SHP77 treated with DMSO at 0.1 percent for 48 hours (cell line): Measurements from ENCODE around the gene ALDH7A1.
"Not testable (repeated sequence)": the region's sequence is repeated elsewhere in the genome, so short reads cannot be mapped to it uniquely, and the experiment has no call there.

Experiments
- DNase-seq: peaks from one replicate; lab custom pipeline; 2025; lab: John Stamatoyannopoulos, UW

ALDH7A1 gene

GRCh38 chr5:126595486-126596083 is 566 bp upstream of the ALDH7A1 start:
- no peak for DNase-seq

GRCh38 chr5:126591549-126591948 is 3.5 kb downstream of the ALDH7A1 start:
- no peak for DNase-seq

- no peak for DNase-seq
These were observed 5.3 kb downstream of the ALDH7A1 start for GRCh38 chr5:126589536-126590297.

GRCh38 chr5:126587551-126588390 is 7.2 kb downstream of the ALDH7A1 start:
- no peak for DNase-seq

GRCh38 chr5:126583761-126584160 is 11.3 kb downstream of the ALDH7A1 start:
- DNase-seq, result no peak

DNA sequence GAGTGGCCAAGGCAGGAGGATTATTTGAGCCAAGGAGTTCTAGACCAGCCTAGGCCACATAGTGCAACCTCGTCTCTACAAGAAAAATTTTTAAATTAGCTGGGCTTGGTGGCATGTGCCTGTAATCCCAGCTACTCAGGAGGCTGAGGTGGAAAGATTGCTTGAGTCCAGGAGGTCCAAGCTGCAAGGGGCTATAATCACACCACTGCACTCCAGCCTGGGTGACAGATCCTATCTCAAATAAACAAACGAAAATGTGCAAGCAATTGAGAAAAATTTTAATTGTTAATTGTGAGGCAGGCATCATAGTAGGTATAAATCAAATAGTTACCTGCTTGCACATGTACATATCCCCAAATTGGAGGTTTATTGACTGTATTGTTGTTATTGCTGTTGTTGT is 15.3 kb downstream of the ALDH7A1 start:
- DNase-seq, result no peak

- DNase-seq, result no peak
These were observed 17.6 kb downstream of the ALDH7A1 start for GRCh38 chr5:126577415-126577814.

DNA sequence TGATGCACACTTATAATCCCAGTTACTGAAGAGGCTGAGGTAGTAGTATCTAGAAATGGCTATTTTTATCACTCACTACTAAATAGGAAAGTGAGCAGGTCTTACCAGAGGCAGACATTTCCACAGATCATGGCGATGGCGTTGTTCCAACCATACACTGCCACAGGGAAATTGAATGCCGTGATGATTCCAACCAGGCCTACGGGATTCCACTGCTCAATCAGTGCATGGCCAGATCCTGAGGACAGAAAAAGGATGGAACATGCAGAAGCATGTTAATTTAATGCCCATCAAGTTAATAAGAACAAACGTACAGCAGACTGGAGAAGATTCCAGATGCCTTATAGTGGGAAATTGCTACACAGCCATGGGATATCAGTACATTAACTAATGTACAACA is 18.0 kb downstream of the ALDH7A1 start:
- DNase-seq, result no peak

GRCh38 chr5:126575644-126576043 is 19.4 kb downstream of the ALDH7A1 start:
- DNase-seq, result no peak

DNA sequence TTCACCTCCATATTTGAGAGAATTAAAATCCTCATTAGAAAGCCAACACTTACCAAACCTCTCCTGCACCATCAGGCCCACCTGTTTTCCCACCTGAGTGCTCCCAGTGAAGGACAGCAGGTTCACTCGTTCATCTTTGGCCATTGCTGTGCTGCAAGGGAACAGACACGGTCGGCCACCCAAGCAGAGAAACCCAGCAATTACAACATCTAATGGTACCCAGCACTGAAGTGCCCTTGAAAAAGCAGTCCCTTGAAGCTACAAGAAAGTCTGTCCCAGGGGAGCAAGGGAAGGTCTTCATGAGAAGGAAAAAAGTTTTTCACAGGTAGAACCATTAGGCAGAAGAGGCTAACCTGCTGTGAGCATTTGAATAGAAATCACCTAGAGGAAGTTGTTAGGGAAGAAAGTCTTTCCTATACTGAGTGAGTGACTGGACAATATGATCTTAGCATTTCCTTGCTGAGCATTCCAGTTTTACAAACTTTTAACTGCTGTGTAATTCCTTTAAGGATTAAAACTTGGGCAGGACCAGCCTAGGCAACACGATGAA is 26.7 kb downstream of the ALDH7A1 start:
- DNase-seq, result no peak

DNA sequence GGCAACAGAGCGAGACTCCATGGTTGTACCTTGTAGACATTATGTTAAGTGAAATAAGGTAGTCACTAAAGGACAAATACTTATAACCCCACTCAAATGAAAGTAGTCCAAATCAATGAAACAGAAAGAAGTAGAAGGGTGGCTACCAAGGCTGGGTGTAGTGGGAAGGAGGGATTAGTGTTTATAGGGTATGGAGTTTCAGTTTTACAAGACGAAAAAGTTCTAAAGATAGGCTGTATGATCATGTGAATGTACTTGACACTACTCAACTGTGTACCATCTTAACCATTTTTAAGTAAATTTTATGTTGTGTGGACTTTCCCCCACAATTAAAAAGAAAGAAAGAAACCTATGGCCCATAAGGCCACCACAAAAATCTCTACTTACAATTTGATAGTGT is 32.2 kb downstream of the ALDH7A1 start:
- DNase-seq, result no peak

GRCh38 chr5:126561908-126562307 is 33.1 kb downstream of the ALDH7A1 start:
- DNase-seq, result no peak

DNA sequence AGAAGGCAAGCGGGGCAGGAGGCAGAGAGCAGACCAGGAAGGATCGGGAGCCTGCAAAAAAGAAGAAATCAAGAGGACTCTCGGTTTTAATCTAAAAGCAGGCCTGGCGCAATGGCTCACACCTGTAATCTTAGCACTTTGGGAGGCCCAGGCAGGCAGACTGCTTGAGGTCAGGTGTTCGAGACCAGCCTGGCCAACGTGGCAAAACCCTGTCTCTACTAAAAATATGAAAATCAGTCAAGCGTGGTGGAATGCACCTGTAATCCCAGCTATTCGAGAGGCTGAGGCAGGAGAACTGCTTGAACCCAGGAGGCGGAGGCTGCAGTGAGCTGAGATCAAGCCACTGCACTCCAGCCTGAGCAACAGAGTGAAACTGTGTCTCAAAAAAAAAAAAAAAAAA is 39.9 kb downstream of the ALDH7A1 start:
- DNase-seq, result not testable (repeated sequence)

- DNase-seq, result no peak
These were observed 42.4 kb downstream of the ALDH7A1 start for GRCh38 chr5:126552614-126553013.

DNA sequence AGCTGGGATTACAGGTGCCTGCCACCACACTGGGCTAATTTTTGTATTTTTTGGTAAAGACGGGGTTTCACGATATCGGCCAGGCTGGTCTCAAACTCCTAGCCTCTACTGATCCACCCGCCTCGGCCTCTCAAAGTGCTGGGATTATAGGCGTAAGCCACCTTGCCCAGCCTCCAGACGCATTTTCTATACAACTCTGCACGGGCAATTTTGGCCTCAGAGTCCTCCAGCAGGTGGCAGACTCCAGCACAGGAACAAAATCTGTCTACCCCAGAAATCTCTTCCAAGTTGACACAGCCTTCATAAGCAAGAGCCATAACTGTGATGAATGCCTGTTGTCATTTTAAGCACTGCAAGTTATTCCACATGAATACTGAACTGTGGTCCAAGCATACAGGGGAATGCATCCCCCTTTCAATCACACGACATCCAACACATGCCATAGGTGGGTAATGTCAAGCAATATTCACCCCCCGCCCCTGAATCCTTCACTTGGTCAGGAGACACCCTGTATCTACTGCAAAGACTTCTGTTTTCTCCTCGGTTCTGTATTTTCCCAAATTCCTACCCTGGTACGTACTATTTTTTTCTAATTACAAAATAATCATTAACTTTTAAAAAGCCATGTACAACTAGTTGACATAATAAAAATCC is 50.8 kb downstream of the ALDH7A1 start:
- DNase-seq, result no peak

GRCh38 chr5:126543660-126544059 is 51.4 kb downstream of the ALDH7A1 start:
- DNase-seq, result no peak

- DNase-seq, result no peak
These were observed 52.0 kb downstream of the ALDH7A1 start for GRCh38 chr5:126543009-126543408.

DNA sequence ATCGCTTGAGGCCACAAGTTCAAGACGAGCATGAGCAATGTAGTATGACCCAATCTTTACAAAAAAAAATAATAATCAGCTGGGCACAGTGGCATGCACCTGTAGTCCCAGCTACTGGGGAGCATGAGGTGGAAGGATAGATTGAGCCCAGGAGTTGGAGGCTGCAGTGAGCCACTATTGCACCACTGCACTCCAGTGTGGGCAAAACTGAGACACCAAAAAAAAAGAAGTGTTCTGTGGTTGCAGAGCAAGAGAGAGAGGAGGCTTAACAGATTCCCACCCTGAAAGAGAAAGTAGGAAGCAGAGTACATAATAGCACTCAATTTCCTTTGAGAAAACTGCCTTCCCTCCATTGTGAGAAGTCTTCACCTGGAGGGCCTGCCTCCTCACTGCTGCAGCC is 52.6 kb downstream of the ALDH7A1 start:
- DNase-seq, result no peak

DNA sequence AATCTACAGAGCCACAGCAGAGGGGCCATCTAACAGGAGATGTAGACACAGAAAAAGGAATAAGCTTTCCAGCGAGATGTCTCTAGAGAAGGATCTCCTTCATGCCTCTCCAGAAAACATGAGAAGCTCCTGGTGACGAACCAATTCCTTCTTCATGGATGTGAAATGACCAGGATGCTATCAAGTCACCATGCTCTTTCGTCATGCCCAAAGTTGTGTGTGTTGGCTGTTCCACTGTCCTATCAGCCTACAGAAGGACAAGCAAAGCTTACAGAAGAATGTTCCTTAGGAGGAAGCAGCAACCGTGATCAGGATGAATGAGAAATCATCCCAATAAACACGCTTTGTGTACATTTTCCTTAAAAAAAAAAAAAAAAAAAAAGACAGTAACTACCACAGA is 54.4 kb downstream of the ALDH7A1 start:
- DNase-seq, result no peak

DNA sequence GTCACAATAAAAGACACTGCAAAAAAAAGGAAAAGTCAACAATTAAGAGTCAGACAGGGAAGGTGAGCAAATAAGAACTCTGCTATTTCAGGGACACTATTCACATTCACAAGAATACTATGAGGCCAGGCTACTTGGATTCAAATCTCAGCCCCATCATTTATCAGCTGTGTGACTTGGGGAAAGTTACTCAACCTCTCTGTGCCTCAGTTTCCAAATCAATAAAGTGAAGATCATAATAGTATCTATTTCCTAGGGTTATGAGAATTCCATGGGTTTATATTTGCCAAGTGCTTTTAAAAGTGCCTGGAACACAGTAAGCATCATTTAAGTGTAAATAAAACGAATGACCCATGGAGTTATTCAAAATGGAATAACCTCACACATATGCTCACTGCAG is 56.4 kb downstream of the ALDH7A1 start:
- DNase-seq, result no peak

- DNase-seq, result no peak
These were observed 58.1 kb downstream of the ALDH7A1 start for GRCh38 chr5:126536874-126537273.
